Hematopoietic multipotent progenitor cell treated with erythropoietin and hydrocortisone succinate and interleukin-3 and kit ligand, for 8 days (in vitro differentiated cells): ENCODE results near the gene LRRC42.

Experiments used
- DNase-seq: peaks from one replicate; pipeline ENCODE4 v3.0.0-alpha.2; 2015

The LRRC42 gene

GRCh38 chr1:53946252-53947171 lies at the start of gene LRRC42:
LRRC42 (plus strand) TSS chr1:53946350; CDS start chr1:53952000, 5,650 bp downstream.
- DNase-seq: no peak

GRCh38 chr1:53896635-53897229 lies 49.4 kb upstream of the LRRC42 start:
- DNase-seq: no peak

- no peak for DNase-seq
Measured at GRCh38 chr1:53899206-53899628, 46.9 kb upstream of the LRRC42 start.

- no peak for DNase-seq
Measured at GRCh38 chr1:53899708-53900107, 46.4 kb upstream of the LRRC42 start.

GRCh38 chr1:53902235-53903138 lies 43.7 kb upstream of the LRRC42 start:
- DNase-seq: no peak

GRCh38 chr1:53905509-53905908 lies 40.6 kb upstream of the LRRC42 start:
- no peak for DNase-seq

- DNase-seq: no peak
Measured at GRCh38 chr1:53906121-53906520, 40.0 kb upstream of the LRRC42 start.

- no peak for DNase-seq
Measured at GRCh38 chr1:53909946-53910345, 36.2 kb upstream of the LRRC42 start.

GRCh38 chr1:53911442-53911841 lies 34.7 kb upstream of the LRRC42 start:
- no peak for DNase-seq

- peak; percentile 46 for DNase-seq
Measured at GRCh38 chr1:53913352-53914033, 32.7 kb upstream of the LRRC42 start.

GRCh38 chr1:53918343-53918742 lies 27.8 kb upstream of the LRRC42 start:
- DNase-seq: peak; percentile 9

GRCh38 chr1:53919675-53920066 lies 26.5 kb upstream of the LRRC42 start:
- DNase-seq: no peak

GRCh38 chr1:53927376-53927881 lies 18.7 kb upstream of the LRRC42 start:
- no peak for DNase-seq

- no peak for DNase-seq
Measured at GRCh38 chr1:53929246-53929960, 16.7 kb upstream of the LRRC42 start.

GRCh38 chr1:53930932-53931331 lies 15.2 kb upstream of the LRRC42 start:
- no peak for DNase-seq

- DNase-seq: no peak
Measured at GRCh38 chr1:53931523-53931922, 14.6 kb upstream of the LRRC42 start.

GRCh38 chr1:53934170-53934765 lies 11.9 kb upstream of the LRRC42 start:
- no peak for DNase-seq

GRCh38 chr1:53936430-53936829 lies 9.7 kb upstream of the LRRC42 start:
- DNase-seq: no peak

GRCh38 chr1:53938136-53938830 lies 7.9 kb upstream of the LRRC42 start:
- DNase-seq: no peak

- peak; percentile 48 for DNase-seq
Measured at GRCh38 chr1:53942127-53942957, 3.8 kb upstream of the LRRC42 start.
